Activated CD8-positive, alpha-beta memory T cell treated with anti-CD3 and anti-CD28 coated beads, Interleukin-2, amount 50 U/mL, for 4 hours (primary cell): Measurements from ENCODE around the gene IQCH.

ENCODE experiments used
- DNase-seq: peaks from one replicate; pipeline ENCODE4 v3.0.0-alpha.2; 2020

IQCH gene

DNA sequence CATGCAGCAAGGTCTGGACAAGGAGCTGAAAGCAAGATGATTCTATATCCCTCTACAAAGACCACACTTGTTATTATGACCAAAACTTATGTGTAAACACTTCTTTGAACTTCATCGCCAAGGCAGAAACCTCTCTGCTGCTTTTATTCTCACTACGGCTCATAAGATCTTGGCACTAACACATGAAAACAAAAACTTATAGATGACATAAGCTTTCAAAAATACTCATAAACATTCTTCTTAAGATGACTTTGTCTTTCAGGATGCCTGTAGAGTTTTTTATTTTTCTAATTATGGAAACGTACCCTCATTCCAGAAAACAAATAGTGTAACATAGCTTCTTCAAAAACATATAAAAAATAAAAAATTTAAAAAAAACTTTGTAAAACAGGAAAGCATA lies 253.8 kb downstream of the IQCH start:
- DNase-seq = no peak

GRCh38 chr15:67509918-67510317 lies 255.3 kb downstream of the IQCH start:
- DNase-seq = no peak

DNA sequence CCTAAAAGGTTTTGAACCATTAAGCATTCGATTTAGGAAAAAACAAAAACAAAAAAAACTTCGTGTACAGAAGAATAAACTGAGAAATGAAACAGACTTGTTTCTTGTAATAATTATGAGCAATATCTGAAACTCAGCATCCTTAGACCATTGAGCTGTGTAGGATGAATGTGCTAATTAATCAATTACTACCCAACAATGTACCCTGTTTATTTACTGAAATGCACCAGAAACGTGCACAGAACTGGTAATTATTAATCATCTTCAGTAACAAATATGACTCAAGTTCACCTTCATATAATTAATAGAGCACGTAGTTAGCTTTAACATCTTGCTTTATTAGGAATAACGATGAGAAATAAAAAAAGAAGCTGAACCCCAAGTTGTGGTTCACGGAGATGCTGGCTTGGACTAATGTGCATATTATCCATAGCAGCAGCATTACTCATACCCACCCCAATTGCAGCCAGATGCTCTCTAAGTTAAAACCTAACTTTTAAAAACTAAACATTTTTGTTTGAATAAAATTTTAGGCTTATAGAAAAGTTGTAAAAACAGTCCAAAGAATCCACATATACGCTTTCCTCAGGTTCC lies 256.1 kb downstream of the IQCH start:
- no peak for DNase-seq

- DNase-seq = no peak
Measured at GRCh38 chr15:67511606-67512005, 257.0 kb downstream of the IQCH start.

DNA sequence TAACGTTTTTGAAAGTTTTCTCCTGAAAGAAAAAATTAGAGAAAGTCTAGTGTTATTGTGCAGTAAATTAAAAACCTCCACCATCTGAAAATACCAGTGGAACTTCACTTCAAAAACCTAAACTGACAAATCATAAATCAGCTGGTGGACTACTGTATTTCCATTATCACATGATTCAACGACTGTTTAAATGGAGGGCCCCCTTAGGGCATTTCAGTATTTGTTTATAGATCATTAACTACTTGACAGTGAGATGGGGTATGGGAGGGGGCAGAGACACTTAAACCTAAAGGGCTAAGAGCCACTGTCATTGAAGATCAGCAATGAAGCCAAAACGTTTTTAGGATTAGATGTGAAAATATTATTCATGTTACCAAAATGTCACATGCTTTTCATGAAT lies 257.6 kb downstream of the IQCH start:
- no peak for DNase-seq

DNA sequence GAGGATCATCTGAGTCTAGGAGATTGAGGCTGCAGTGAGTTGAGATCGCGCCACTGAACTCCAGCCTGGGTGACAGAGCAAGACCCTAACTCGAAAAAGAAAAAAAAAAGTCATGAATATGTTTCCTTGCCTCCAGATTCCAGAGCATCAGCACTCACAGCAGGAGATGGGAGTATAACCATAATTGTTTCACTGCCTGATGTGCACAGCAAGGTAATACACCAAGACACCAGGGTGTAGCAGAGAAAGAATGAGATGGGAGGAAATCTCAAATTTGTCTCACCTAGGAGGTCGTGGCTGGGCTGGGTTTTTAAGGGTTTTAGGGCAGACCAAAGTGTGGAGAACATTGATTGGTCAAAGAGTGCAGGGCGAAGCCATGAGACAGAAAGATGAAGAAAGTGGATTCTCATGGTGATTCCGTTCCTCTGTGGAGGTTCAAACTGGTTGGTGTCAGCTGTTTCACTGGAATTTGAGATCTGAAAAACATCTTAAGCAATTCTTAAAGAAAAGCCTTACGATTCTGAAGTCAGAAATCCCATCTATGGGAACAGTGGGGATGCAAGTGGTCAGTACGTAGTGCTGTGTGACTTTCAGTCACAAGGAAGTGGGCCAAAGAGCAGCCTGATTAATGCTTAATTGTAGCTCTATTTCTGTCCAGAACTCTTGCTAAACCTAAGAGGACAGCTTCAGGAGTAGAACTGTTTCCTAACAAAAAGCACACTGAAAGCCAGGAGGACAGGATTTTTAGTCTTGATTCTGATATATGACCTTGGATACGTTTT lies 258.5 kb downstream of the IQCH start:
- DNase-seq = no peak

DNA sequence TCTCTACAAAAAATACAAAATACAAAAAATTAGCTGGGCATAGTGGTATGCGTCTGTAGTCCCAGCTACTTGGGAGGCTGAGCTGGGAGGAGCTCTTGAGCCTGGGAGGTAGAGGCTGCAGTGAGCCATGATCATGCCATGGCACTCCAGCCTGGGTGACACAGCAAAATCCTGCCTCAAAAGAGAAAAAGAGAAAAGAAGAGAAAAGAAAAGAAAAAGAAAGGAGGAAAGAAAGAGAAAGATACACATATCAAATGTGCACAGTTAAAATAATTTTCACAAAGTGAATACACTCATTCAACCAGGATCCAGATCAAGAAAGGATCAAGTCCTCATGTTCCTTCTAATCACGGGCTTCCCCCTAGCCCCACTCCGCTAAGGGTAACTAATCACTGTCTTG lies 260.5 kb downstream of the IQCH start:
- DNase-seq = no peak

GRCh38 chr15:67515557-67515956 lies 261.0 kb downstream of the IQCH start:
- DNase-seq = no peak

DNA sequence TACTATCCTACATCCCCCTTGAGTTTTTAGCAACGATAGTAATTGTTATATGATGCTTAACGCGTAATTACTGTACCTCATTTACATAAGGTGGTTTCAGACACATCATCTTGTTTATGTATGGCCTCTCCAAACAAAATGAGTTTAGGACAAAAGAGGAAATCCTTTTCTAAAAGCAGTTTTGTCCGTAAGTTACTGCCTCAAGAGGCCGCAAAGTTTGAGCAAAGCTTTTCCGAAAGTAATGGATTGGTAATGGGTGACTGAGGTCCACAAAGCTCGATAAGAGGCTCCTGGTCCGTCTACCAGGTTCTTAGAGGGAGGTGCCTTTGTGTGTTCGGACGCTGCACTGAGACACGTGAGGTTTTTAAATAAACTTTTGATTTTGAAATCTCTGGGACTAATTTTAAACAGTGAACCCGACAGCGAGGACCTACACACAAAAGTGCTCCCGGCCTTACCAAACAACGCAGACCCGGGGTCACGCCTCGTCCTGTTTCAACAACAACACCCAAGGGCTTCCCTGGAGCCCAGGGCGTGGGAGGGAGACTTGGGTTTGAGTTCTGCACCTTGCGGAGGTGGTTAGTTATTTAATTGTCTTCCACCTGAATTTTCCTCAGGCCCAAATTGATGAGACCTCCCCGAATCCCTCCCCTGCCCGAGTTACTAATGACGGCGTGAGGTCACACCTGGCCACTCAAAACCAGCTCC lies 265.9 kb downstream of the IQCH start:
- DNase-seq = no peak

DNA sequence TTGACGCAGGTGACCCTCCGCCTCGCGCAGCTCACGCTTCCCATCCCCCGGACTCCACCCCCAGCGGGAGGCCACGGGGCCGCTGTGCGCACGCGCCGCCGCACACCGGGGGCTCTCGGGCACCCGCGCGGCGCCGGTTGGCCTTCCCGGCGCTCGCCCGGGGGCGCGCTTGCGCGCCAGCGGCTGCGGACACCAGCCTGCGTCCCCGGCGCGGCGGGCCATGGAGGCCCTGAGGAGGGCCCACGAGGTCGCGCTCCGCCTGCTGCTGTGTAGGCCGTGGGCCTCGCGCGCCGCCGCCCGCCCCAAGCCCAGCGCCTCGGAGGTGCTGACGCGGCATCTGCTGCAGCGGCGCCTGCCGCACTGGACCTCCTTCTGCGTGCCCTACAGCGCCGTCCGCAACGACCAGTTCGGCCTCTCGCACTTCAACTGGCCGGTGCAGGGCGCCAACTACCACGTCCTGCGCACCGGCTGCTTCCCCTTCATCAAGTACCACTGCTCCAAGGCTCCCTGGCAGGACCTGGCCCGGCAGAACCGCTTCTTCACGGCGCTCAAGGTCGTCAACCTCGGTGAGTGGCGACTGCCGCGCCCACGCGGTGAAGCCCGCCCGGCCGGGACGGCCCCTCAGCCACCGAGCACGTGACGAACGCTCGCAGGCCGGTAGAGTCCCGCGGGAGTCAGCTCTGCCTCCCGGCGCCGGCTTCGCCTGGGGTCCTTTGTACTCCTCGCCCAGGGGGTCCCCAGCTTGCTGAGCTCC lies 266.6 kb downstream of the IQCH start, which contains the start of gene C15orf61:
Gene C15orf61, plus strand, starts transcription at position 103 of the 754 bp plus-strand sequence. Its CDS starts 118 bp downstream, at position 221.
- DNase-seq = peak; percentile 85

DNA sequence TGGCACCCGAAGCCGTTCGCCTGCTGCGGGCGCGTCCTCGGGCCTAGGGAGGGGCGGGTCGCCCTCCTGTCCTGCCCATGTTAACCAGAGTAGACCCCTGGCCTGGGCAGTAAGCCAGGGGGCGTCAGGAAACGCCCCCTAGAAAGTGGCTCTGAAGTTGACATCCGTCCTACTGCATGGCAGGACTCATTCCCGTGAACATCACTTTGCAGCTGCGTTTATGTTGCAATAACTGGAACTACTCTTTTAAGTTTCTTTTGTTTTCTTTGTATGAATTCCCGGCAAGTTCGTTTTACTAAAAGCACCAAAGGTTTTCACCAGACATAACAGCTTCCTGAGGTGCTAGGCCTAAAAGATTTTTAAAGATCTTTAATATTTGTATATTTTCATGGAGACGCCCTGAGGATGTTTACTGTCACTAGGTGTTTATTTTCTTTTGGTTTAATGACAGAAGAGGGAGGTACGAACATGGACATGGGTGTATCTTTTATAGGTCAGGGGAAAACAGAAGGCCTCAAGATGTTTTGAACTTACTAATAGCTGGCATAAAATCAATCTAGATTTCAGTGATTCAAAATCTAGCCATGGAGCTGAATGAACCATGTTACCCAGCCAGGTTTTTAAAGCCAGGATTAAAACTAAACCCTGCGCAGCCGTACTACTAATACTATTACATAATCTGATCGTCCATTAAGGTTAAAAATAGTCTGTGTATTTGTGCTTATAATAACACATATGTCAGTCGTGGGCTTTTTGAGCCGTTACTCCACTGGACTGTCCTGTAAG lies 267.4 kb downstream of the IQCH start:
- no peak for DNase-seq

DNA sequence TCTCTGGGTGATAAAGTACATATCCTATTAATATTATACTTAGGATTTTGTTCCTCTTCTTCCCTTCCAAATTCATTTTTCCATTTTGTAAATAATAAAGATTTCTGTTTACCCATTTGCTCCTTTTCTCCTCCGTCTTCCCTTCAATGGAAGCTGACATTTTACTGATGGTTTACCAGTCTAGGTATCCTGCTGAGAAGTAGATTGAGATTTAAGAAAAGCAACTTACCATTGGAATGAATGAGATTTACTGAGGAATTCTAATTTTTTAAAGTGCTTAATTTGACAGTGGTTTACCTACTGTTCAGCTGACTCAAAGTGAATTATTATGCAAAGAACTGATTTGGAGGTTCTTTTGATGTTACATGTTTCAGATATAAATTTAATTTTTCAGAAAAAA lies 268.7 kb downstream of the IQCH start:
- DNase-seq = no peak

- no peak for DNase-seq
Measured at GRCh38 chr15:67524235-67524634, 269.6 kb downstream of the IQCH start.

DNA sequence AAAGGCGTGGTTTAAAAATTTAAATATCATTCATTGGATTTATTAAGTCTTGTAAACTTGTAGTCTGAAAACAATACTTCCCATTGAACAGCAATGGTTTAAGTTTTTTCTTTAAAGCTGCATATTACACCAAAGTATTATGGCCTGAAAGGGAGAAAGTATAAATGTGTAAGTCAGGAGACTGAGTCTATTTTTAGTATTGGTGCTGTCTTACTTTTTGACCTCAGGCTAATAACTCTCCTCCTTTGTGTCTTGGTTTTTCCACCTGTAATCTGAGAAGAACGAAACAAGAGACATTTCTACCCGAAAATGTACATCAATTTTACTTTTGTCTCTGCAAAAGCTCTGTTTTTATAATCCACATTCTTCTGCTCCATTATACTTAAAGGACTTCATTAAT lies 273.9 kb downstream of the IQCH start:
- no peak for DNase-seq

GRCh38 chr15:67531379-67531914 lies 276.9 kb downstream of the IQCH start:
- DNase-seq = no peak

DNA sequence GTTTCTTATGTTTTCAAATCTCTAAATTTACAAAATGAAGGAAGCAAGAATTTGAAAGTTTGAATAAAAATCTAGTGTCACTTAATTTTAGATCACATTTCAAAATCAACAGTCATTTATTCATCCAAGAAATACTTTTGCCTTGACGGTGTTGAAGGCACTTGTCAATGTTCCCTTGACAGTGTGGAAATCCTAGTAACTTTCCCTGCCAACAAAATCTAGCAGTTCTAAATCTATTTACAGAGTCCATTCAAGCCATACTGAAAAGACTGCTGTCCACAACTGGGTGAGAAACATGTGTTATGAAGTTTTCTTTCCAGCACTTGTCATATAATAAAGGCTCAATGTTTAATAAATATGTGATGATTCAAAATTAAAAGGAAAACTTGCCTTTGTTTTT lies 279.3 kb downstream of the IQCH start:
- DNase-seq = no peak

DNA sequence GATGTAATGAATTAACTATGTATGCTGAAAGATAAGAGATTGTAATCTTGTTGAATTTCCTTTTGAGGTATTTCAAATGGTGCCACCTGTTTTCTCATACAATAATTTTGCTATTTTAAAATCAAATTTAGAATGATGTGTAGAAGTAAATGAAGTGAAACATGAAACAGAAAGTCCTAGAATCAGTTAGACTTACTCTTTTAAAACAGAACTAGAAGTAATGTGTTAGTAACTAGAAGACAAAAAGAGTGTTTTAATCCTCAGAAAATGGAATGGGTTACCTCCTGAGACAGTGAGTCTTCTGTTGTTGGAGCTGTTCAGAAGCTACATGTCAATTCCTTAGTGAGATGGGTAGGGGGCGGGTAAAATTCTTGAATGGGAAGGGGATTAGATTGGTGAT lies 279.8 kb downstream of the IQCH start:
- no peak for DNase-seq

DNA sequence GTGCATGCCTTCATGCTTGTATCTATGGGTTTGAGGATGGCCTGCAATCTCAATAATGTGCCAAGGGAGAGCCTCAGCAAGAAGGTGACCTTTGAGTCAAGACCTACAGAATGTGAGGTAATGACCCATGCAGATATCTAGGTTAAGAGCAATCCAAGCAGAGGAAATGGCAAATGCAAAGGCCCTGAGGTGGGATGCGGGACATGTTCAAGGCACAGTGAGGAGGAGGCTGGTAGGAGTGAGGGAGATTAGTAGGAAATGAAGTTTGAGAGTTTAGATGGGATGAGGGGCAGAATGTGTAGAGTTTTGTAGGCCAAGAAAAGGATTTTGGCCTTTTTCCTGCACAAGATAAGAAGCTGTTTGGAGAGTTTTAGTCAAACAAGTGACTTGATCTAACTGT lies 283.2 kb downstream of the IQCH start:
- DNase-seq = no peak

GRCh38 chr15:67542420-67543347 lies 288.1 kb downstream of the IQCH start, which contains the start of gene MAP2K5:
MAP2K5 (plus strand) TSS chr15:67542703; CDS start chr15:67543336, 633 bp downstream.
- DNase-seq = peak; percentile 85

- DNase-seq = no peak
Measured at GRCh38 chr15:67543348-67543718, 288.7 kb downstream of the IQCH start.

GRCh38 chr15:67544475-67544874 lies 289.9 kb downstream of the IQCH start:
- DNase-seq = no peak
